AG09309 (cell line): ENCODE data around the gene MGAT4A.

ENCODE experiments used
- DNase-seq: peaks from one replicate; pipeline ENCODE4 v3.0.0-alpha.2; 2010; ENCODE audit warnings: low read depth
- H3K4me3 ChIP-seq: 2 replicates; pipeline ENCODE4 v1.5.1; 2011; ENCODE audit warnings: mild to moderate bottlenecking, low read depth, low read length, moderate library complexity; ENCODE audit not compliant: control insufficient read depth
- CTCF ChIP-seq: IDR thresholded peaks from 2 replicates; pipeline ENCODE4 v1.5.1; 2011; ENCODE audit warnings: mild to moderate bottlenecking, low read depth, low read length, inconsistent platforms; ENCODE audit not compliant: insufficient read depth, control insufficient read depth; ENCODE audit errors: missing control alignments

Gene MGAT4A

GRCh38 chr2:98592565-98592964 lies 138.4 kb downstream of the MGAT4A start:
- TF ChIP-seq CTCF = no peak
- DNase-seq = no peak
- no peak overlapping the region for H3K4me3 ChIP-seq

GRCh38 chr2:98589489-98589888 lies 141.4 kb downstream of the MGAT4A start:
- no peak for DNase-seq

GRCh38 chr2:98588880-98589431 lies 142.0 kb downstream of the MGAT4A start:
- H3K4me3 ChIP-seq = no peak overlapping the region
- no peak for TF ChIP-seq CTCF
- no peak for DNase-seq

More at GRCh38 chr2:98589489-98589888, 141.4 kb downstream of the MGAT4A start:
- TF ChIP-seq CTCF = no peak
- no peak overlapping the region for H3K4me3 ChIP-seq

- no peak for DNase-seq
- no peak for TF ChIP-seq CTCF
Measured at GRCh38 chr2:98586551-98587140, 144.3 kb downstream of the MGAT4A start.

GRCh38 chr2:98585386-98585785 lies 145.5 kb downstream of the MGAT4A start:
- TF ChIP-seq CTCF = no peak
- no peak for DNase-seq
- no peak overlapping the region for H3K4me3 ChIP-seq

More at GRCh38 chr2:98586551-98587140, 144.3 kb downstream of the MGAT4A start:
- no peak overlapping the region for H3K4me3 ChIP-seq

GRCh38 chr2:98583816-98584618 lies 146.9 kb downstream of the MGAT4A start:
- TF ChIP-seq CTCF = no peak
- DNase-seq = no peak
- H3K4me3 ChIP-seq = no peak overlapping the region
